Measurements from ENCODE around the gene LDB2.

The LDB2 gene

DNA sequence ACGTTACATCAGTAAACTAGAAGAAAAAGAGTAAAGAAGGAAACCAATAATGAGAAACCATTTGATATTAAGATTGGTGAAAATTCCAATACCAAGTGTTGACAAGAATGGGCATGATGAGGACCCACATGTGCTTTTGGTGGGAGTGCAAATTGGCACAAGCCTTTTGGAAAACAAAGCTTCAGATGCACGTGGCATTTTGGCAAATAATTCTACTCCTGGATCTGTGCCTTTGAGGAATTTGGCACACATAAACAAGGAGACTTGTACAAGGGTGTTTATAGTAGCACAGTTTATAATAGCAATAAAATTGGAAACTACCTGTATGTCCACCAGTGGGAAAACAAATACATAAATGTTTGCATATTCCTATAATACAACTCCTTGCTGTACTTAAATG, 347.9 kb downstream of the LDB2 start:
- no peak for DNase-seq (ENCODE audit: low spot score)
- TF ChIP-seq, protein P1, sequence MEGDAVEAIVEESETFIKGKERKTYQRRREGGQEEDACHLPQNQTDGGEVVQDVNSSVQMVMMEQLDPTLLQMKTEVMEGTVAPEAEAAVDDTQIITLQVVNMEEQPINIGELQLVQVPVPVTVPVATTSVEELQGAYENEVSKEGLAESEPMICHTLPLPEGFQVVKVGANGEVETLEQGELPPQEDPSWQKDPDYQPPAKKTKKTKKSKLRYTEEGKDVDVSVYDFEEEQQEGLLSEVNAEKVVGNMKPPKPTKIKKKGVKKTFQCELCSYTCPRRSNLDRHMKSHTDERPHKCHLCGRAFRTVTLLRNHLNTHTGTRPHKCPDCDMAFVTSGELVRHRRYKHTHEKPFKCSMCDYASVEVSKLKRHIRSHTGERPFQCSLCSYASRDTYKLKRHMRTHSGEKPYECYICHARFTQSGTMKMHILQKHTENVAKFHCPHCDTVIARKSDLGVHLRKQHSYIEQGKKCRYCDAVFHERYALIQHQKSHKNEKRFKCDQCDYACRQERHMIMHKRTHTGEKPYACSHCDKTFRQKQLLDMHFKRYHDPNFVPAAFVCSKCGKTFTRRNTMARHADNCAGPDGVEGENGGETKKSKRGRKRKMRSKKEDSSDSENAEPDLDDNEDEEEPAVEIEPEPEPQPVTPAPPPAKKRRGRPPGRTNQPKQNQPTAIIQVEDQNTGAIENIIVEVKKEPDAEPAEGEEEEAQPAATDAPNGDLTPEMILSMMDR (IDR thresholded peaks at IDR 0.05; ENCODE audit: borderline replicate concordance, control extremely low read depth, extremely low read depth, insufficient read depth, missing control alignments) = no peak
- in situ Hi-C loops (cut with MboI; ENCODE audit: low sequenced_read_pairs, unreplicated experiment) = no loop called here

DNA sequence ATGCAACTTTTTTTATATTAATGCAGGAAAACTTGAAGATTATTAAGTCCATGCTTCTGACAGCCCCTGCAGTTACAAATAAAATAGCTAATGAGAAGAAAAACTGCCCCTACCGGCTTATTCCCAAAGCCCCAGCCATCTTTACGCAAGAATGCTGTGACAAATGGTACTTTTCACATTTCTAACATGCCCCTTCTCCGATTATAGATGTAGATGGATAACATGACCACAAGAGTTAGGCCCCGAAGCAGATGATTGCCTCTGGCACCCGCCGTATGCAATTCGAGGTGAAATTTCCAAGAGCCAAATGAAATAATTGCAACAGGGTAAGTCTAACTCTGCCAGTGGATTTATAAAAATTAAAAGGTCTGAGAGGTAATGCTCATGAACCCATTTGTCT, 352.8 kb downstream of the LDB2 start:
- in situ Hi-C loops (cut with MboI; ENCODE audit: low sequenced_read_pairs, unreplicated experiment) = no loop called here
- DNase-seq (ENCODE audit: low spot score) = no peak
- TF ChIP-seq, protein P1 (IDR thresholded peaks at IDR 0.05; ENCODE audit: borderline replicate concordance, control extremely low read depth, extremely low read depth, insufficient read depth, missing control alignments) = no peak

DNA sequence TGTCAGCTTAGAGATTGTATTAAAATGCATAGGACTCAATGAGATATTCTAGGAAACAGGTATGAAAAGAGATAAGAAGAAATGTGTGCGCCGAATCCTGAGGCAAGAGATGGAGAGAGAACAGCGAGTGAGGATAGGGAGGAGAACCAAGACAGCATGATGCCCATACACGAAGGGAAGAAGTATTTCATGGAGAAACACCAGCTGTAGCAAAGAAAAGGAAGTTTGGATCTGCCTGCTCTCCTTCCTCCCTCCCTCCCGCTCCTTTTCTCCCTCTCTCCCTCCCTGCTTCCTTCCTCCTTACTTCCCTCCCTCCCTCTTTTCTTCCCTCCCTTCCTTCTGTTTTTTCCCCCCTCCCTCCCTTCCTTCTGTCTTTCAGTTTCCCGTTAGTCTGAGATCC, 353.6 kb downstream of the LDB2 start:
- in situ Hi-C loops (cut with MboI; ENCODE audit: low sequenced_read_pairs, unreplicated experiment) = no loop called here
- no peak for DNase-seq (ENCODE audit: low spot score)
- TF ChIP-seq, protein P1 (IDR thresholded peaks at IDR 0.05; ENCODE audit: borderline replicate concordance, control extremely low read depth, extremely low read depth, insufficient read depth, missing control alignments) = no peak

DNA sequence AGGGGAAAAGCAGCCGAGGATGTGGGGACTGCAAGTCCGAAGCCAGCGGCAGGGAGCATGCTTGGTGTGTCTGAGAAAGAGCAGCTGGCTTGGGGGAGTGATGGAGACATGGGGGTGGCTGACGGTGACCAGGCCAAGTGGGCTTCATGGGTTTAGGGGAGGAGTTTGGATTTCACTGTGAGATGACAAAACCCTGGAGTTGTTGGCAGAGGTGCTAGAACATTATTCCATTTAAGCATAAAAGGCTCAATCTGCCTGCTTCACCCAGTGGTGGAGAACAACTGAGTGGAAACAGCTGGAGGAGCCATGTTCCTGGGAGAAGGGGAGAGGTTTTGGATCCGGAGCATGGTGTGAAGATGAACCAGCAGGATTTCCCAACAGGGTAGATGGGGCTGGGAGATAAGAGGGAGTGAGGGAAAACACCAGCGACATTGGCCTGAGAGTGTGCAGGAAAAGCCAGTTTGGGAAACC, 354.2 kb downstream of the LDB2 start:
- in situ Hi-C loops (cut with MboI; ENCODE audit: low sequenced_read_pairs, unreplicated experiment) = no loop called here
- DNase-seq (ENCODE audit: low spot score) = no peak
- TF ChIP-seq, protein P1 (IDR thresholded peaks at IDR 0.05; ENCODE audit: borderline replicate concordance, control extremely low read depth, extremely low read depth, insufficient read depth, missing control alignments) = no peak

DNA sequence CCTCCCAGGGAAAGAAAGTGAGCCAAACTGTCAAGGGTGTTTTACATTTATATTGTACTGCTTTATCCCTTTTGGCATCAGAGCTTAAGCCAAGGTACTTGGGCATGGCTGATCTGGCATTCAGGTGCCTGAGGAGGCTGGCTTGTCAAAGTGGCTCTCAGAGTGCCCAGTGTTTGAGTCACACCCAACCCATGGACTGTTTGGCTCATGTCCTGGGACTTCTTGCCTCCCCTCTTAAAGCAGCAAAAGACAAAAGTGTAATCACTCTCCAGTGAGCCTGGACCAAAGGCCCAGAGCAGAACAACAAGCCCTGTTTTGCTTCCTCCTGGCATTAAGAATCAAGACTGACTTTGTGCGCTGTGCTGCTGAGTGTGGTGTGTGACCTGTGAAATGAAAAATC, 360.5 kb downstream of the LDB2 start:
- in situ Hi-C loops (cut with MboI; ENCODE audit: low sequenced_read_pairs, unreplicated experiment) = no loop called here
- DNase-seq (ENCODE audit: low spot score) = no peak
- TF ChIP-seq, protein P1 (IDR thresholded peaks at IDR 0.05; ENCODE audit: borderline replicate concordance, control extremely low read depth, extremely low read depth, insufficient read depth, missing control alignments) = no peak

DNA sequence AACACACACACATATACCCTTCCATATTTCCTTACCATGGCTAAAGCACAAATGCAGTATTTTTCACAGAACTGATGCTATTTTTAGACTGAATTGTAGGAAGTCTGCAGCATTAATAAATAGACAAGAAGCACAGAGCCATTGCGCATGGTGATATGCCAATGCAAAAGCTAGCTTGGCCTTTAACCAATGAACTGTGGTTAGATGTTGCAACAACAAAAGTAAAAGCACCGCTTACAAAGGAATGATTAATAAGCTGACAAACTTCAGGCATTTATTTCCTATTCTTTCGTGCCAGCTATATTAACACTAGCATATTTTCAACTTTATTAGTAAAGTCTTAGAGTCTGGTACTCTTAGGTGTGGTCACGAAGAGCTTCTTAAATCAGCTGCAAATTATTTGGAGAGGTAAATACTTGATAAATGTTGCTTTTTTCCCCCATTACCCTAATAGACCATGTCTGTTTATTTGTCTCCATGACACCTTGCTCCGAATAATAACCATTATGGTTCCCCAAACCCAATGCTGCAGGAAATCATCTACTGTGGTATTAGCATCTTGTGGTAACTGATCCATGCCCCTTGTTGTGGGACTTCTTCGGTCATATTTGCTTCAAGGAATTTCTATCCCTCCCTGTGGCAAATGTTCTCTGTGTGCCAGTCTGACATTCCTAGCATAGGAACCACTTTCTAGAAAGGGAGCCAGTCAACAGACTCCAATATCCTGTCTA, 366.0 kb downstream of the LDB2 start:
- TF ChIP-seq, protein P1 (IDR thresholded peaks at IDR 0.05; ENCODE audit: borderline replicate concordance, control extremely low read depth, extremely low read depth, insufficient read depth, missing control alignments) = no peak
- no peak for DNase-seq (ENCODE audit: low spot score)
- in situ Hi-C loops (cut with MboI; ENCODE audit: low sequenced_read_pairs, unreplicated experiment) = no loop called here

Data from GM13976 (cell line).